Esophagus squamous epithelium (tissue), 5 donors: Measurements from ENCODE around the gene FBXW7. TPM values are rescaled to one million over a fixed set of nuclear protein-coding genes. Genes with fewer than 3 reads are reported as not detected.

ENCODE experiments used
- DNase-seq: peaks from one replicate; lab custom pipeline; 2025; lab: John Stamatoyannopoulos, UW
- H3K27ac ChIP-seq, 4 donors: fragments of 200-600 bp; sonication (generic); one replicate each; pipeline ENCODE4 v1.5.1; 2016 to 2019; ENCODE audit warnings: mild to moderate bottlenecking in 1 of 4
- H3K27me3 ChIP-seq, 4 donors: fragments of 200-600 bp; sonication (generic); 1 replicate in 3 of 4; 2 replicates in 1 of 4; pipeline versions ENCODE4 v1.5.1 to v1.6.0; 2017 to 2021; ENCODE audit warnings: antibody characterized with exemption in 1 of 4
- H3K36me3 ChIP-seq, 3 donors: fragments of 200-600 bp; sonication (generic); one replicate each; pipeline ENCODE4 v1.5.1; 2016 to 2019
- H3K4me1 ChIP-seq, 3 donors: fragments of 200-600 bp; sonication (generic); one replicate each; pipeline ENCODE4 v1.5.1; 2017 to 2019
- H3K4me3 ChIP-seq, 4 donors: fragments of 200-600 bp; sonication (generic); 1 replicate in 3 of 4; 2 replicates in 1 of 4; pipeline ENCODE4 v1.5.1; 2016 to 2019; ENCODE audit warnings: mild to moderate bottlenecking in 2 of 4, moderate library complexity in 1 of 4
- H3K9me3 ChIP-seq, 3 donors: fragments of 200-600 bp; sonication (generic); one replicate each; pipeline ENCODE4 v1.5.1; 2016 to 2019
- CTCF ChIP-seq, 6 experiments: fragments of 450-650 bp in 4 of 6; fragments of 200-600 bp in 2 of 6; sonication (generic) in 2 of 6; IDR thresholded peaks; one replicate each; pipeline ENCODE4 v1.5.1; 2016 to 2019; ENCODE audit warnings: antibody characterized with exemption in 6 of 6, mild to moderate bottlenecking in 4 of 6, moderate library complexity in 4 of 6
- POLR2A ChIP-seq, 4 donors: fragments of 450-650 bp; IDR thresholded peaks; one replicate each; pipeline ENCODE4 v1.6.1; 2017; ENCODE audit warnings: antibody characterized with exemption in 4 of 4, mild to moderate bottlenecking in 4 of 4, moderate library complexity in 3 of 4
- WGBS, 2 donors: methylation state at CpG; one replicate each; pipeline ENCODE4 v1.1.5; 2018; 5-methylcytosine and 5-hydroxymethylcytosine counted together
- intact Hi-C: fragments of 100-400 bp; cut with DNase I; formaldehyde crosslinking; loops from one replicate; pipeline ENCODE4 v1.15.0; 2022
- total RNA-seq, 4 donors: library from RNA; depleted of rRNA; stranded (reverse); fragments of >200 nt; gene quantifications; one replicate each; pipeline ENCODE4 v1.1.0, GENCODE V29; 2016
- donor health status: DM: yes; HTN: yes; CAD: no.

FBXW7 gene
- total RNA-seq, 4 donors from 2014 or later = 32.3 to 92.7 (median 36.9) TPM

GRCh38 chr4:152539556-152540292, 3.8 kb upstream of the FBXW7 start:
- no peak for DNase-seq
- Histone ChIP-seq H3K36me3 (peaks cover 0 to 13% (median 0%) of the 10 kb centered on the region in 3 donors), H3K4me1 (peaks cover under 1 to 25% (median 11%) of the 10 kb centered on the region in 3 donors), H3K27ac (no peak overlapping the region), H3K9me3 (no peaks in the 10 kb centered on the region), H3K27me3 (no peaks in the 10 kb centered on the region), H3K4me3 (no peak overlapping the region)
- WGBS, 2 donors = 98 to 100% methylated on average over 4 to 9 of the region's 16 CpGs
- intact Hi-C loops = no loop called here
- TF ChIP-seq POLR2A (IDR thresholded peaks at IDR 0.05) (no peak), CTCF (IDR thresholded peaks at IDR 0.05) (no peak)

- H3K27me3 ChIP-seq = no peaks in the 10 kb centered on the region
- TF ChIP-seq CTCF (IDR thresholded peaks at IDR 0.05) (no peak), POLR2A (IDR thresholded peaks at IDR 0.05) (no peak)
- no peak overlapping the region for H3K4me3 ChIP-seq
- 56 to 100% methylated on average over 1 of the region's 1 CpG for WGBS, 2 donors
- H3K9me3 ChIP-seq = no peaks in the 10 kb centered on the region
- peak overlapping the region; percentile 96 to 99 (median 98) for H3K27ac ChIP-seq
- DNase-seq = no peak
- H3K4me1 ChIP-seq = peaks cover 6 to 43% (median 23%) of the 10 kb centered on the region in 3 donors
- intact Hi-C loops = no loop called here
- peaks cover 0 to 13% (median 0%) of the 10 kb centered on the region in 3 donors for H3K36me3 ChIP-seq
Observed at GRCh38 chr4:152537881-152538280, 2.0 kb upstream of the FBXW7 start.

GRCh38 chr4:152536545-152537182, 772 bp upstream of the FBXW7 start:
- peak overlapping the region; percentile 86 to 99 (median 91) for H3K4me3 ChIP-seq
- no peaks in the 10 kb centered on the region for H3K9me3 ChIP-seq
- no peaks in the 10 kb centered on the region for H3K27me3 ChIP-seq
- intact Hi-C loops = no loop called here
- 0% methylated on average over 18 to 20 of the region's 24 CpGs for WGBS, 2 donors
- H3K27ac ChIP-seq = peak overlapping the region; percentile 96 to 99 (median 98)
- peaks cover 0 to 13% (median 0%) of the 10 kb centered on the region in 3 donors for H3K36me3 ChIP-seq
- no peak for DNase-seq
- TF ChIP-seq POLR2A (IDR thresholded peaks at IDR 0.05) (no peak), CTCF (IDR thresholded peaks at IDR 0.05) (no peak)
- H3K4me1 ChIP-seq = peaks cover 6 to 55% (median 23%) of the 10 kb centered on the region in 3 donors

- intact Hi-C loops = no loop called here
- peaks cover 6 to 67% (median 23%) of the 10 kb centered on the region in 3 donors for H3K4me1 ChIP-seq
- no peak for DNase-seq
- no peaks in the 10 kb centered on the region for H3K27me3 ChIP-seq
- H3K4me3 ChIP-seq = peak overlapping the region; percentile 86 to 99 (median 91)
- WGBS, 2 donors = 0% methylated on average over 1 to 2 of the region's 60 CpGs
- H3K9me3 ChIP-seq = no peaks in the 10 kb centered on the region
- TF ChIP-seq POLR2A (IDR thresholded peaks at IDR 0.05) (no peak), CTCF (IDR thresholded peaks at IDR 0.05) (no peak)
- H3K27ac ChIP-seq = peak overlapping the region; percentile 96 to 99 (median 98)
- H3K36me3 ChIP-seq = peaks cover 0 to 13% (median 0%) of the 10 kb centered on the region in 3 donors
Observed at GRCh38 chr4:152535360-152535902, 461 bp downstream of the FBXW7 start.
